Neural crest cell (in vitro differentiated cells): ENCODE results near the gene MC2R. TPM values are rescaled to one million over a fixed set of nuclear protein-coding genes. Genes with fewer than 3 reads are reported as not detected.

Experiments
- DNase-seq: peaks from one replicate; pipeline ENCODE4 v3.0.0; 2021; ENCODE audit warnings: low read depth, mixed read lengths, low spot score
- H3K27ac Mint-ChIP-seq: one replicate; pipeline ENCODE4 v1.8.0; 2021; ENCODE audit warnings: mild to moderate bottlenecking, mixed read lengths; ENCODE audit not compliant: unreplicated experiment
- H3K27me3 Mint-ChIP-seq: 2 replicates; pipeline ENCODE4 v1.8.0; 2021; ENCODE audit warnings: low read depth, mild to moderate bottlenecking, mixed read lengths
- H3K36me3 Mint-ChIP-seq: 2 replicates; pipeline ENCODE4 v1.8.0; 2021; ENCODE audit warnings: low read depth, mild to moderate bottlenecking, mixed read lengths
- H3K4me1 Mint-ChIP-seq: 2 replicates; pipeline ENCODE4 v1.8.0; 2021; ENCODE audit warnings: mixed read lengths
- H3K4me3 Mint-ChIP-seq: one replicate; pipeline ENCODE4 v1.8.0; 2021; ENCODE audit warnings: mild to moderate bottlenecking, mixed read lengths
- H3K9me3 Mint-ChIP-seq: 2 replicates; pipeline ENCODE4 v1.8.0; 2021; ENCODE audit warnings: mixed read lengths
- total RNA-seq: library from RNA; stranded (reverse); gene quantifications from 2 replicates; pipeline ENCODE4 v1.2.1, GENCODE V29; 2021
- TF ChIP-seq, protein P1 (sequence below): fragments of 200-600 bp; sonication (generic); conservative IDR thresholded peaks from 2 replicates; pipeline ENCODE4 v1.5.0; 2021; ENCODE audit warnings: antibody characterized with exemption, mild to moderate bottlenecking

MC2R gene
- total RNA-seq, 1 donor from 2014 or later = not detected

- H3K9me3 Mint-ChIP-seq = peaks cover 3% of the 10 kb centered on the region
- no peak overlapping the region for H3K4me3 Mint-ChIP-seq
- H3K36me3 Mint-ChIP-seq = no peaks in the 10 kb centered on the region
- no peaks in the 10 kb centered on the region for H3K27me3 Mint-ChIP-seq
- DNase-seq = no peak
- TF ChIP-seq, protein P1, sequence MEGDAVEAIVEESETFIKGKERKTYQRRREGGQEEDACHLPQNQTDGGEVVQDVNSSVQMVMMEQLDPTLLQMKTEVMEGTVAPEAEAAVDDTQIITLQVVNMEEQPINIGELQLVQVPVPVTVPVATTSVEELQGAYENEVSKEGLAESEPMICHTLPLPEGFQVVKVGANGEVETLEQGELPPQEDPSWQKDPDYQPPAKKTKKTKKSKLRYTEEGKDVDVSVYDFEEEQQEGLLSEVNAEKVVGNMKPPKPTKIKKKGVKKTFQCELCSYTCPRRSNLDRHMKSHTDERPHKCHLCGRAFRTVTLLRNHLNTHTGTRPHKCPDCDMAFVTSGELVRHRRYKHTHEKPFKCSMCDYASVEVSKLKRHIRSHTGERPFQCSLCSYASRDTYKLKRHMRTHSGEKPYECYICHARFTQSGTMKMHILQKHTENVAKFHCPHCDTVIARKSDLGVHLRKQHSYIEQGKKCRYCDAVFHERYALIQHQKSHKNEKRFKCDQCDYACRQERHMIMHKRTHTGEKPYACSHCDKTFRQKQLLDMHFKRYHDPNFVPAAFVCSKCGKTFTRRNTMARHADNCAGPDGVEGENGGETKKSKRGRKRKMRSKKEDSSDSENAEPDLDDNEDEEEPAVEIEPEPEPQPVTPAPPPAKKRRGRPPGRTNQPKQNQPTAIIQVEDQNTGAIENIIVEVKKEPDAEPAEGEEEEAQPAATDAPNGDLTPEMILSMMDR = no peak
- no peak overlapping the region for H3K27ac Mint-ChIP-seq
- no peaks in the 10 kb centered on the region for H3K4me1 Mint-ChIP-seq
Measured at GRCh38 chr18:13932285-13933025, 17.1 kb upstream of the MC2R start.

- no peak for DNase-seq
- Mint-ChIP-seq H3K4me1 (no peaks in the 10 kb centered on the region), H3K4me3 (no peak overlapping the region), H3K36me3 (no peaks in the 10 kb centered on the region), H3K27ac (no peak overlapping the region), H3K9me3 (peaks cover 3% of the 10 kb centered on the region), H3K27me3 (no peaks in the 10 kb centered on the region)
- TF ChIP-seq, protein P1 = no peak
Measured at GRCh38 chr18:13930964-13931363, 15.6 kb upstream of the MC2R start.

GRCh38 chr18:13923221-13923620, 7.9 kb upstream of the MC2R start:
- Mint-ChIP-seq H3K36me3 (no peaks in the 10 kb centered on the region), H3K9me3 (peaks cover 2% of the 10 kb centered on the region), H3K27me3 (peaks cover 3% of the 10 kb centered on the region), H3K4me1 (no peaks in the 10 kb centered on the region), H3K4me3 (no peak overlapping the region), H3K27ac (no peak overlapping the region)
- TF ChIP-seq, protein P1 = no peak
- no peak for DNase-seq

DNA sequence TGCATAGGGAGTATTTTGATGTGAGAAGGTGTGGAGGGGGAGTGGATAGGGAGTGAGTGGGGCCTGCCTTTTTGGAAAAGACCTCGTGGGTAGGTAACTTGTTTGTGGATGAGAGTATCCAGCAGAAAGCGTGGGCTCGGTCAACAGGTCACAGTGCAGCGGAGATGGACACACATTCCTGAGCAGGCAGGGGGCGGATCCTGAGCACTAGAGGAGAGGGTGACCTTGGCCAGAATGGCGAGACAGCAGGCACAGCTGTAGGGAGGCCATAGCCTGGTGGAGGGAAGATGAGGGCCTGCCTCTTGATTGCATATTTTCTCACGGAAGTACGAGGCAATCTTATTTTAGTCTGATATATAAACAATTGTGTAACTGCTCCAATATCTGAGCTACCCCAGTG, 3.6 kb upstream of the MC2R start:
- TF ChIP-seq, protein P1 = no peak
- H3K27me3 Mint-ChIP-seq = no peaks in the 10 kb centered on the region
- H3K36me3 Mint-ChIP-seq = no peaks in the 10 kb centered on the region
- DNase-seq = no peak
- no peak overlapping the region for H3K27ac Mint-ChIP-seq
- peaks cover 11% of the 10 kb centered on the region for H3K4me1 Mint-ChIP-seq
- no peak overlapping the region for H3K4me3 Mint-ChIP-seq
- H3K9me3 Mint-ChIP-seq = no peaks in the 10 kb centered on the region

DNA sequence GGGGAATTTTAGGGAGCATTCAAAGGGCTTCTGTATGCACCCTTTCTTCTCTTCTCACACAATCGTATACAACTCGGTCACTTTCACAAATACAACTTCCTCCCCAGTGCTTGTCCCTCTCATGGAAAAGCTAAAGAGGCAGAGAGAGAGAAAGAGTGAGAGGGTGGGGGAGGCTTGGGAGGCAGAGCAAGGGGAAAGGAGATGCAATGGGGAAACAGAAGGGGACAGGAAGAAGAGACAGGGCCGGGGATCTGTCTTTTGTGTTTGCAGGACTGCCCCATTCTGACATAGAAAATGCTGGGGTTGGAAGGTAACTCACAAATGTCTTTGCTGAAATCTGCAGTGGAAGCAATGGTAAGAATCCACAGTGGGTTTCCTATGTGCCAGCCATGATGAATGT, 2.1 kb upstream of the MC2R start:
- H3K4me1 Mint-ChIP-seq = peaks cover 11% of the 10 kb centered on the region
- H3K36me3 Mint-ChIP-seq = no peaks in the 10 kb centered on the region
- no peak overlapping the region for H3K27ac Mint-ChIP-seq
- no peak for DNase-seq
- TF ChIP-seq, protein P1 = no peak
- H3K27me3 Mint-ChIP-seq = no peaks in the 10 kb centered on the region
- H3K9me3 Mint-ChIP-seq = no peaks in the 10 kb centered on the region
- no peak overlapping the region for H3K4me3 Mint-ChIP-seq
